ENCODE results near the gene SPACA5. TPM values are rescaled to one million over a fixed set of nuclear protein-coding genes. Genes with fewer than 3 reads are reported as not detected.
"Not testable (repeated sequence)": the region's sequence is repeated elsewhere in the genome, so short reads cannot be mapped to it uniquely, and the experiment has no call there.

The SPACA5 gene
- total RNA-seq, 1 experiment from 2014 or later: not detected

- CTCF ChIA-PET: no interaction called here
- TF ChIP-seq CTCF (IDR thresholded peaks at IDR 0.05; ENCODE audit: unreplicated experiment): no peak
- H3K9me3 Mint-ChIP-seq (ENCODE audit: low read depth, unreplicated experiment): peaks cover 3% of the 10 kb centered on the region
- H3K27ac Mint-ChIP-seq (ENCODE audit: unreplicated experiment): peak overlapping the region; percentile 69
- BruUV-seq (replicated peaks): TSS peak; percentile 26
- peaks cover 7% of the 10 kb centered on the region for H3K4me1 Mint-ChIP-seq (ENCODE audit: low read depth, unreplicated experiment)
- peaks cover 12% of the 10 kb centered on the region for H3K27me3 Mint-ChIP-seq (ENCODE audit: unreplicated experiment)
- peaks cover 16% of the 10 kb centered on the region for H3K36me3 Mint-ChIP-seq (ENCODE audit: insufficient read depth, unreplicated experiment)
- peak overlapping the region; percentile 84 for H3K4me3 Mint-ChIP-seq (ENCODE audit: low read depth, unreplicated experiment)
- intact Hi-C loops (cut with micrococcal nuclease; ENCODE audit: unreplicated experiment): no loop called here
- DNase-seq: no peak
Observed at GRCh38 chrX:48003367-48003757, 3.4 kb upstream of the SPACA5 start.

GRCh38 chrX:48003758-48004457, 2.9 kb upstream of the SPACA5 start, which contains the start of gene ZNF182:
TSS of gene ZNF182 (minus strand) at chrX:48003989. CDS start at chrX:48002609, 1,380 bp downstream.
- Mint-ChIP-seq H3K4me1 (ENCODE audit: low read depth, unreplicated experiment) (peaks cover 7% of the 10 kb centered on the region), H3K36me3 (ENCODE audit: insufficient read depth, unreplicated experiment) (peaks cover 14% of the 10 kb centered on the region), H3K9me3 (ENCODE audit: low read depth, unreplicated experiment) (peaks cover 3% of the 10 kb centered on the region), H3K4me3 (ENCODE audit: low read depth, unreplicated experiment) (peak within 1 kb of the TSS; percentile 84), H3K27me3 (ENCODE audit: unreplicated experiment) (peaks cover 12% of the 10 kb centered on the region), H3K27ac (ENCODE audit: unreplicated experiment) (peak within 1 kb of the TSS; percentile 69)
- peak; percentile 92 for DNase-seq
- CTCF ChIA-PET: no interaction called here
- TF ChIP-seq CTCF (IDR thresholded peaks at IDR 0.05; ENCODE audit: unreplicated experiment): no peak
- no TSS peak for BruUV-seq (replicated peaks)
- intact Hi-C loops (cut with micrococcal nuclease; ENCODE audit: unreplicated experiment): no loop called here

GRCh38 chrX:48009445-48009960, 2.7 kb downstream of the SPACA5 start:
- H3K9me3 Mint-ChIP-seq (ENCODE audit: low read depth, unreplicated experiment); CTCF ChIA-PET; DNase-seq; H3K4me1 Mint-ChIP-seq (ENCODE audit: low read depth, unreplicated experiment); H3K4me3 Mint-ChIP-seq (ENCODE audit: low read depth, unreplicated experiment); intact Hi-C loops (cut with micrococcal nuclease; ENCODE audit: unreplicated experiment); H3K36me3 Mint-ChIP-seq (ENCODE audit: insufficient read depth, unreplicated experiment); BruUV-seq (replicated peaks); H3K27ac Mint-ChIP-seq (ENCODE audit: unreplicated experiment): not testable (repeated sequence)
- H3K27me3 Mint-ChIP-seq (ENCODE audit: unreplicated experiment): peaks cover 12% of the 10 kb centered on the region

GRCh38 chrX:48016583-48017310, 10.0 kb downstream of the SPACA5 start:
- DNase-seq; H3K4me1 Mint-ChIP-seq (ENCODE audit: low read depth, unreplicated experiment); H3K27ac Mint-ChIP-seq (ENCODE audit: unreplicated experiment); H3K9me3 Mint-ChIP-seq (ENCODE audit: low read depth, unreplicated experiment); H3K4me3 Mint-ChIP-seq (ENCODE audit: low read depth, unreplicated experiment); CTCF ChIA-PET; BruUV-seq (replicated peaks); intact Hi-C loops (cut with micrococcal nuclease; ENCODE audit: unreplicated experiment); H3K27me3 Mint-ChIP-seq (ENCODE audit: unreplicated experiment): not testable (repeated sequence)
- H3K36me3 Mint-ChIP-seq (ENCODE audit: insufficient read depth, unreplicated experiment): peaks cover 14% of the 10 kb centered on the region

GRCh38 chrX:48019892-48020291, 13.1 kb downstream of the SPACA5 start:
- H3K9me3 Mint-ChIP-seq (ENCODE audit: low read depth, unreplicated experiment); CTCF ChIA-PET; H3K27me3 Mint-ChIP-seq (ENCODE audit: unreplicated experiment); DNase-seq; H3K27ac Mint-ChIP-seq (ENCODE audit: unreplicated experiment); H3K4me3 Mint-ChIP-seq (ENCODE audit: low read depth, unreplicated experiment); BruUV-seq (replicated peaks); H3K4me1 Mint-ChIP-seq (ENCODE audit: low read depth, unreplicated experiment): not testable (repeated sequence)
- peaks cover 15% of the 10 kb centered on the region for H3K36me3 Mint-ChIP-seq (ENCODE audit: insufficient read depth, unreplicated experiment)
- intact Hi-C loops (cut with micrococcal nuclease; ENCODE audit: unreplicated experiment): loop anchor here (10.0 kb wide), 1 partner anchor 825 kb away; the partner anchor contains the start of gene UBA1

GRCh38 chrX:48020472-48020871, 13.7 kb downstream of the SPACA5 start:
- intact Hi-C loops (cut with micrococcal nuclease; ENCODE audit: unreplicated experiment): loop anchor here (10.0 kb wide), 1 partner anchor 826 kb away; the partner anchor contains the start of gene UBA1
- BruUV-seq (replicated peaks); H3K9me3 Mint-ChIP-seq (ENCODE audit: low read depth, unreplicated experiment); CTCF ChIA-PET; H3K27me3 Mint-ChIP-seq (ENCODE audit: unreplicated experiment); H3K4me1 Mint-ChIP-seq (ENCODE audit: low read depth, unreplicated experiment); DNase-seq: not testable (repeated sequence)
- Mint-ChIP-seq H3K36me3 (ENCODE audit: insufficient read depth, unreplicated experiment) (peaks cover 15% of the 10 kb centered on the region), H3K27ac (ENCODE audit: unreplicated experiment) (peak overlapping the region; percentile 99), H3K4me3 (ENCODE audit: low read depth, unreplicated experiment) (peak overlapping the region; percentile 86)

Measured in Calu3 (cell line).